SK-N-MC (cell line): Measurements from ENCODE around the gene FAM98C.

ENCODE experiments used
- EZH2 ChIP-seq: fragments of 200-600 bp; sonication (generic); IDR thresholded peaks from one replicate; pipeline ENCODE4 v1.6.1; 2017; ENCODE audit warnings: antibody characterized with exemption
- FOXP2 ChIP-seq: optimal IDR thresholded peaks from 2 replicates; pipeline ENCODE3; 2011; ENCODE audit warnings: mild to moderate bottlenecking, moderate library complexity; ENCODE audit not compliant: insufficient read depth; ENCODE audit errors: extremely low read length, control extremely low read depth
- POLR2AphosphoS5 ChIP-seq: IDR thresholded peaks from 2 replicates; pipeline ENCODE4 v1.6.1; 2012; ENCODE audit warnings: mild to moderate bottlenecking, low read depth, low read length, borderline replicate concordance

DNA sequence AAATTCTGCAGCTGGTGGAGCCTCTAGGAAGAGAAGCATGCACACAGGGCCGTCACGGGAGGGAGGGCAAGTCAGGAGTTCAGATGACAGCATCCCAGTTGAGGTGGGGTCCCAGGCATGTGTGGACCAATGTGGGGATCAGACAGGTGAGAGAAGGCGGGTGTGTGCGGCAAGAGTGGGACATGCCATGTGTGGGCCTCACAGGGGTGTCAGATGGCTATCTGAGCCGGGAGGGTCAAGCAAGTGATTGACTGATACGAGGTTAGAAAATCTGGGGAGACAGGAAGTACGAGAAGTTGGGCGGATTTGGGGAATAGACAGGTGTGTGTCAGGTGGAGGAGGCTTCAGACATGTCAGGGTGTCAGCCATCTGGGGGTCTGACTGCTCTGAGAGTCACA is 14.3 kb downstream of the FAM98C start:
- TF ChIP-seq POLR2AphosphoS5, result no peak
- no peak for TF ChIP-seq EZH2
- TF ChIP-seq FOXP2, result no peak
